Activated naive CD4-positive, alpha-beta T cell treated with anti-CD3 and anti-CD28 coated beads, Interleukin-2, amount 10 ng/mL, durations not matched to agents 7 days and 5 days (primary cell): ENCODE data around the gene ARHGAP24.

ENCODE experiments used
- CTCF ChIA-PET: fragments of 350-600 bp; sonication (Branson Sonifier 250); formaldehyde crosslinking; loops from one replicate; lab custom pipeline; 2021; ENCODE audit warnings: antibody characterized with exemption; lab: Charles Lee
- DNase-seq: peaks from one replicate; pipeline ENCODE4 v3.0.0-alpha.2; 2020
- H3K27ac Mint-ChIP-seq: one replicate; pipeline ENCODE4 v1.8.0; 2021; ENCODE audit warnings: mild to moderate bottlenecking, moderate library complexity, mixed read lengths
- H3K27me3 Mint-ChIP-seq: one replicate; pipeline ENCODE4 v1.8.0; 2021; ENCODE audit warnings: mild to moderate bottlenecking, mixed read lengths
- H3K36me3 Mint-ChIP-seq: one replicate; pipeline ENCODE4 v1.8.0; 2021; ENCODE audit warnings: mixed read lengths
- H3K4me1 Mint-ChIP-seq: one replicate; pipeline ENCODE4 v1.8.0; 2021; ENCODE audit warnings: mixed read lengths
- H3K4me3 Mint-ChIP-seq: one replicate; pipeline ENCODE4 v1.8.0; 2021; ENCODE audit warnings: mild to moderate bottlenecking, moderate library complexity, mixed read lengths
- H3K9me3 Mint-ChIP-seq: one replicate; pipeline ENCODE4 v1.8.0; 2021; ENCODE audit warnings: mixed read lengths

The ARHGAP24 gene

GRCh38 chr4:85681221-85681657 lies 206.3 kb downstream of the ARHGAP24 start:
- no peak for DNase-seq
- H3K27ac Mint-ChIP-seq, result no peak overlapping the region
- no peaks in the 10 kb centered on the region for H3K4me1 Mint-ChIP-seq
- H3K27me3 Mint-ChIP-seq, result no peaks in the 10 kb centered on the region
- no peaks in the 10 kb centered on the region for H3K36me3 Mint-ChIP-seq
- CTCF ChIA-PET, result no interaction called here
- no peak overlapping the region for H3K4me3 Mint-ChIP-seq
- H3K9me3 Mint-ChIP-seq, result no peaks in the 10 kb centered on the region

DNA sequence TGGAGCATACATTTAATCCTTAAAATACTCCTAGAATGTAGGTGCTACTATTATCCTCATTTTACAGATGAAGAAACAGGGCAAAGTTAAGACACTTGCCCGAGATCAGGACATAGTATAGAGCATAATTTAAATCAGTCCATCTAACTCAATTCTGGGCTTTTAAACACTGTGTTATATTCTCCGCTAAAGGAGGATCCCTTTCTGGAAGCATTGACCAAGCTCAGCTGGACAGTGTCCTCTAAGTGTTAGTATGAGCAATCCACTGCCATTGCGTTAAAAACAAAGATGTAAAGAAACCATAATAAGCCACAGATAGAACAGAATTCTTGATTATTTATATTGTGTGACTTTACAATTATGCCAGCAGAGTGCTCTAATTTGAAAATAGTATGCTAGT lies 207.0 kb downstream of the ARHGAP24 start:
- Mint-ChIP-seq H3K27me3 (no peaks in the 10 kb centered on the region), H3K27ac (no peak overlapping the region), H3K4me3 (no peak overlapping the region), H3K36me3 (no peaks in the 10 kb centered on the region), H3K9me3 (no peaks in the 10 kb centered on the region), H3K4me1 (no peaks in the 10 kb centered on the region)
- CTCF ChIA-PET, result no interaction called here
- DNase-seq, result no peak

DNA sequence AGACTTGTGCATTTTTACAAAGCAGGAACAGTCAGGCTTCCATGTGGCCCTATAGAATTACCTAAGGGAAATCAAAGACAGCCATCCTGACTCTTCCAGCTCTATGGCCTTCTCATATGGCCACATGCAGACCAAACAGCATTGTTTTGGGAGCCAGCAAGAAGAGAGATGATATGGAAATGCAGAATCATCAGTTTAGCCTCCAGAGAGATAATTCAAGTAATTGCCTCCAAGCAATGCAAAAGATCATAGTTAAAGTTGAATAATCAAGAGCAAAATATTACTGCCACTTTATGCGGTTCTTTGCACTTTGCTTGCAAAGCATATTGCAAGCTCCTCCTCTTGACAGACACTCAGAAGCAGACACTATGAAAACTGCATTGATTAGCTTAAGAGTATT lies 207.4 kb downstream of the ARHGAP24 start:
- no peak overlapping the region for H3K4me3 Mint-ChIP-seq
- H3K36me3 Mint-ChIP-seq, result no peaks in the 10 kb centered on the region
- no peaks in the 10 kb centered on the region for H3K27me3 Mint-ChIP-seq
- no peak overlapping the region for H3K27ac Mint-ChIP-seq
- CTCF ChIA-PET, result no interaction called here
- H3K9me3 Mint-ChIP-seq, result no peaks in the 10 kb centered on the region
- DNase-seq, result no peak
- H3K4me1 Mint-ChIP-seq, result no peaks in the 10 kb centered on the region

- no peaks in the 10 kb centered on the region for H3K27me3 Mint-ChIP-seq
- H3K36me3 Mint-ChIP-seq, result no peaks in the 10 kb centered on the region
- CTCF ChIA-PET, result no interaction called here
- H3K27ac Mint-ChIP-seq, result no peak overlapping the region
- H3K4me3 Mint-ChIP-seq, result no peak overlapping the region
- H3K9me3 Mint-ChIP-seq, result no peaks in the 10 kb centered on the region
- no peaks in the 10 kb centered on the region for H3K4me1 Mint-ChIP-seq
- no peak for DNase-seq
Measured at GRCh38 chr4:85684676-85685075, 209.7 kb downstream of the ARHGAP24 start.

DNA sequence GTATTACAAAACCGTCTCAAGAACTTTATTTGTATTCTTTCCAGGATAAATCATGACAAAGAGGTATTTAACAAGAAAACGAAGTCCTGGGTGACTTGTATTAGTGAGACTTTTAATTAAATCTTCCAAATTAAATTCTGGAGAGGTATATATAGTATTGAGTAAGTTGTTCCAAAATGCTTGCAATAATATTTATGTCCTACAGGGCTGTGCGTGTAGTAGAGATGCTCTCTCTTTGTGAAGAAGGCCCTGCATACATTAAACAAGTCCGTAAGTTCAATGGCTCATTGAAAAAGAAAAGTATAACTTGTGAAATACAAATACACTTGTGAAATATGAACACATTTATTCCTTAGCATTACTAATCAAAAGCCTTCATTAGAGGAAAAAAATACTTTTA lies 211.4 kb downstream of the ARHGAP24 start:
- DNase-seq, result no peak
- Mint-ChIP-seq H3K27me3 (no peaks in the 10 kb centered on the region), H3K9me3 (no peaks in the 10 kb centered on the region), H3K27ac (no peak overlapping the region), H3K4me1 (no peaks in the 10 kb centered on the region), H3K4me3 (no peak overlapping the region), H3K36me3 (no peaks in the 10 kb centered on the region)
- CTCF ChIA-PET, result no interaction called here

DNA sequence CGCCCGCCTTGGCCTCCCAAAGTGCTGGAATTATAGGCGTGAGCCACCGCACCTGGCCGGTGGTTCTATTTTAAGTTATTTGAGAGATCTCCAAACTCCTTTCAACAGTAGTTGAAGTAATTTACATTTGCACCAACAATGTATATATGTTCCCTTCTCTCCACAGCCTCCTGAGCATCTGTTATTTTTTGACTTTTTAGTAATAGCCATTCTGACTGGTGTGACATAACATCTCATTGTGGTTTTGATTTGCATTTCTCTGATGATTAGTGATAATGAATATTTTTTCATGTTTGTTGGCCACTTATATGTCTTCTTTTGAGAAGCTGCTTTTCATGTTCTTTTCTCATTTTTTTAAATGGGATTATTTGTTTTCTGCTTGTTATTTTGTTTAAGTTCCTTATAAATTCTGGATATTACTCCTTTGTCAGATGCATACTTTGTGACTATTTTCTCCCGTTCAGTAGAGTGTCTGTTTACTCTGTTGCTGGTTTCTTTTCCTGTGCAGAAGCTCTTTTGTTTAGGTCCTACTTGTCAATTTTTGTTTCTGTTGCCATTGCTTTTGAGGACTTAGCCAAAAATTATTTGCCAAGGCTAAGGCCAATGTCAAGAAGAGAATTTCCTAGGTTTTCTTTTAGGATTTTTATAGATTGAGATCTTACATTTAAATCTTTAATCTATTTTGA lies 213.2 kb downstream of the ARHGAP24 start:
- H3K36me3 Mint-ChIP-seq, result no peaks in the 10 kb centered on the region
- H3K4me1 Mint-ChIP-seq, result no peaks in the 10 kb centered on the region
- DNase-seq, result no peak
- no peak overlapping the region for H3K4me3 Mint-ChIP-seq
- CTCF ChIA-PET, result no interaction called here
- no peaks in the 10 kb centered on the region for H3K27me3 Mint-ChIP-seq
- no peaks in the 10 kb centered on the region for H3K9me3 Mint-ChIP-seq
- H3K27ac Mint-ChIP-seq, result no peak overlapping the region

- no peaks in the 10 kb centered on the region for H3K4me1 Mint-ChIP-seq
- no peaks in the 10 kb centered on the region for H3K36me3 Mint-ChIP-seq
- CTCF ChIA-PET, result no interaction called here
- no peaks in the 10 kb centered on the region for H3K27me3 Mint-ChIP-seq
- H3K9me3 Mint-ChIP-seq, result peaks cover 2% of the 10 kb centered on the region
- DNase-seq, result no peak
- H3K4me3 Mint-ChIP-seq, result no peak overlapping the region
- H3K27ac Mint-ChIP-seq, result no peak overlapping the region
Measured at GRCh38 chr4:85696661-85697060, 221.7 kb downstream of the ARHGAP24 start.

- Mint-ChIP-seq H3K4me1 (no peaks in the 10 kb centered on the region), H3K9me3 (peaks cover 2% of the 10 kb centered on the region), H3K27ac (no peak overlapping the region), H3K36me3 (no peaks in the 10 kb centered on the region), H3K27me3 (no peaks in the 10 kb centered on the region), H3K4me3 (no peak overlapping the region)
- no peak for DNase-seq
- CTCF ChIA-PET, result no interaction called here
Measured at GRCh38 chr4:85697854-85698253, 222.9 kb downstream of the ARHGAP24 start.

GRCh38 chr4:85700362-85700761 lies 225.4 kb downstream of the ARHGAP24 start:
- H3K36me3 Mint-ChIP-seq, result no peaks in the 10 kb centered on the region
- no peaks in the 10 kb centered on the region for H3K4me1 Mint-ChIP-seq
- CTCF ChIA-PET, result no interaction called here

DNA sequence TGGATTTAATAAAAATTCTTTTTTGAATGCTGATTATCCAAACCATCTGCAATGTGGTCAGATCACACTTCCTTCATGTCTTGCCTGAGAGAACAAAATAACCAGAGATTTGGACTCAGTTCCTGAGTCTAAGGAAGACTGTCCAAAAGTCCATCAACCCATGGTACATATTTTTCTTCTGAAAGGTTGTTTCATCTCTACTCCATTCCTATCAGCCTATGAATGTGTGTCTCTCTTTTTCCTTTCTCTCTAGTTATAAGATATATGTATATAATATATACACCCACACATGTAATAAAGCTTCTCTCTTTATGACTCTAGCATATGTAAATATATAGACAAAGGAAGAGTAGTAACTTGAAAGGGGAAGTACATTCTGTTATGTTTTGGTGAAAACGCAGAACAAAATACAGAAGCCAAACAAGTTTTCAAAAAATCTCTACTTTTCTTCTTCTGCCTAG lies 226.9 kb downstream of the ARHGAP24 start:
- H3K27me3 Mint-ChIP-seq, result no peaks in the 10 kb centered on the region
- H3K27ac Mint-ChIP-seq, result no peak overlapping the region
- no peaks in the 10 kb centered on the region for H3K36me3 Mint-ChIP-seq
- H3K9me3 Mint-ChIP-seq, result peaks cover 2% of the 10 kb centered on the region
- no peak overlapping the region for H3K4me3 Mint-ChIP-seq
- CTCF ChIA-PET, result no interaction called here
- no peaks in the 10 kb centered on the region for H3K4me1 Mint-ChIP-seq
- no peak for DNase-seq

More at GRCh38 chr4:85700362-85700761, 225.4 kb downstream of the ARHGAP24 start:
- Mint-ChIP-seq H3K9me3 (peaks cover 2% of the 10 kb centered on the region), H3K4me3 (no peak overlapping the region), H3K27ac (no peak overlapping the region), H3K27me3 (no peaks in the 10 kb centered on the region)
- no peak for DNase-seq

GRCh38 chr4:85703096-85703495 lies 228.1 kb downstream of the ARHGAP24 start:
- H3K27ac Mint-ChIP-seq, result no peak overlapping the region
- DNase-seq, result no peak
- H3K4me1 Mint-ChIP-seq, result no peaks in the 10 kb centered on the region
- CTCF ChIA-PET, result no interaction called here
- H3K4me3 Mint-ChIP-seq, result no peak overlapping the region
- no peaks in the 10 kb centered on the region for H3K27me3 Mint-ChIP-seq
- H3K36me3 Mint-ChIP-seq, result no peaks in the 10 kb centered on the region
- no peaks in the 10 kb centered on the region for H3K9me3 Mint-ChIP-seq

- H3K27me3 Mint-ChIP-seq, result no peaks in the 10 kb centered on the region
- H3K9me3 Mint-ChIP-seq, result no peaks in the 10 kb centered on the region
- H3K27ac Mint-ChIP-seq, result no peak overlapping the region
- H3K36me3 Mint-ChIP-seq, result no peaks in the 10 kb centered on the region
- CTCF ChIA-PET, result no interaction called here
- DNase-seq, result no peak
- no peaks in the 10 kb centered on the region for H3K4me1 Mint-ChIP-seq
- H3K4me3 Mint-ChIP-seq, result no peak overlapping the region
Measured at GRCh38 chr4:85707611-85708010, 232.7 kb downstream of the ARHGAP24 start.

- Mint-ChIP-seq H3K27me3 (no peaks in the 10 kb centered on the region), H3K4me1 (no peaks in the 10 kb centered on the region), H3K9me3 (no peaks in the 10 kb centered on the region)
Measured at GRCh38 chr4:85708468-85708867, 233.5 kb downstream of the ARHGAP24 start.

DNA sequence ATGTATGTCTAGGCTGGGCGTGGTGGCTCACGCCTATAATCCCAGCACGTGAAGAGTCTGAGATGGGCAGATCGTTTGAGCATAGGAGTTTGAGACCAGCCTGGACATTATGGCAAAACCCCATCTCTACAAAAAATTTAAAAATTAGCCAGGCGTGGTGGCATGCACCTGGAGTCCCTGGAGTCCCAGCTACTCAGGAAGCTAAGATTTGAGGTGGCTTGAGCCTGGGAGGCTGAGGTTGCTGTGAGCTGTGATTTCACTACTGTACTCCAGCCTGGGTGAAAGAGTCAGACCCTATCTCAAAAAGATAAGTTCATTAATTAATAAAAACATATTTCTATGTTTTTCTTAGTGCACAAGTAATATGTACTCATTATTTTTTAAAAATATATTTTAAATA lies 238.1 kb downstream of the ARHGAP24 start:
- no peaks in the 10 kb centered on the region for H3K27me3 Mint-ChIP-seq
- no peak for DNase-seq
- H3K27ac Mint-ChIP-seq, result no peak overlapping the region
- H3K36me3 Mint-ChIP-seq, result no peaks in the 10 kb centered on the region
- no peaks in the 10 kb centered on the region for H3K4me1 Mint-ChIP-seq
- CTCF ChIA-PET, result no interaction called here
- no peak overlapping the region for H3K4me3 Mint-ChIP-seq
- no peaks in the 10 kb centered on the region for H3K9me3 Mint-ChIP-seq

More at GRCh38 chr4:85708468-85708867, 233.5 kb downstream of the ARHGAP24 start:
- Mint-ChIP-seq H3K4me3 (no peak overlapping the region), H3K36me3 (no peaks in the 10 kb centered on the region), H3K27ac (no peak overlapping the region)
- CTCF ChIA-PET, result no interaction called here
- DNase-seq, result no peak

DNA sequence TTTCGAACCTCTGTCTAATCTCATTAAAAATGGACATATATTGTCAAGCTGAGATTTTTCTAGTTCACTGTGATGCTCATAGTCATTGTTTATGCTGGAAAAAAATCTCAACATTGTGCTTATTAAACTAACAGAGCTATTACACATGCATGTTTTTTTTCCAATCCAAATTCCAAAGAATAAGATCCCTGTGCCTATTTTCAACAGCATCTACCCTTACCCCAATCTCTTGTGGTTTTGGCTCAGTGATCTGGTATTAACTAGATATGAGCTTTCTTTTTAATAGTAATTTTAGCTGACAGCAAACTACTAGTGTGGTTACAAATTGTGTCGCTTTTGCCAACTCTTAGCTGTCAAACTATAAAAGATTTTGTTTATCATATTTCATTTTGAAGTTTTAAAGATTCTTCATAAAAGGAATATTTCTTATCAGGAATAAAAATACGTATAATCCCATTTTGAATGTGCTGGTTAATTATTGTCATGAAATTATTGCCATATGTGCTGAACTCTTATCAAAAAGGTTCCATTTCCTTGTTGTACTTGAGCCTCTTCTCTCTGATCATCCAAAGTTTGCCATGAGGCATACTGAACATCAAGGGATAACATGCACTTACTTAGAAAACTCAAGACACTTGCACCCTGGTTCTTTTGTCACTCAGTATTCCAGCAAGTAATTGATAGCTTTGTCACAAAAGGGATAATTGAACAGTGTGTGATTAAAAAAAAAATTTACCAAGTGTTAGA lies 241.2 kb downstream of the ARHGAP24 start:
- H3K4me1 Mint-ChIP-seq, result no peaks in the 10 kb centered on the region
- no peaks in the 10 kb centered on the region for H3K27me3 Mint-ChIP-seq
- no peak overlapping the region for H3K4me3 Mint-ChIP-seq
- no peak for DNase-seq
- CTCF ChIA-PET, result no interaction called here
- no peaks in the 10 kb centered on the region for H3K36me3 Mint-ChIP-seq
- H3K27ac Mint-ChIP-seq, result no peak overlapping the region
- no peaks in the 10 kb centered on the region for H3K9me3 Mint-ChIP-seq
